HEK293 (cell line): Measurements from ENCODE around the gene LMBR1.
A peak's percentile ranks its signal among the peaks of the same experiment; 100 is the strongest.

Experiments used
- CTCF ChIA-PET: fragments of 350-600 bp; formaldehyde crosslinking; extraction: SDS; loops from one replicate; lab custom pipeline; 2021; ENCODE audit warnings: antibody characterized with exemption; lab: Yijun Ruan, JAX
- POLR2A ChIA-PET: fragments of 300-600 bp; formaldehyde crosslinking; extraction: SDS; loops from one replicate; lab custom pipeline; 2020; ENCODE audit warnings: antibody characterized with exemption, inconsistent platforms; lab: Yijun Ruan, JAX
- H3K27ac ChIP-seq: fragments of 200-500 bp; sonication (Bioruptor generic); 2 replicates; pipeline ENCODE4 v1.5.1; 2014; ENCODE audit warnings: low read depth, low read length, control low read depth, inconsistent platforms; ENCODE audit errors: extremely low read depth
- H3K36me3 ChIP-seq, 2 experiments: fragments of 200-500 bp in 1 of 2; sonication (Bioruptor generic) in 1 of 2; 1 replicate in 1 of 2; 2 replicates in 1 of 2; pipeline ENCODE4 v1.5.1; 2014 to 2017; ENCODE audit warnings: inconsistent platforms in 2 of 2, low read length in 2 of 2; ENCODE audit not compliant: control insufficient read depth in 2 of 2, insufficient read depth in 1 of 2
- H3K4me1 ChIP-seq: fragments of 200-500 bp; sonication (Bioruptor generic); 2 replicates; pipeline ENCODE4 v1.5.1; 2014; ENCODE audit warnings: mild to moderate bottlenecking, low read length, inconsistent platforms; ENCODE audit not compliant: control insufficient read depth, insufficient read depth
- H3K4me3 ChIP-seq: 2 replicates; pipeline ENCODE4 v1.5.1; 2011; ENCODE audit warnings: low read depth, mild to moderate bottlenecking, control low read depth, low read length, moderate library complexity
- H3K9me3 ChIP-seq: fragments of 200-500 bp; sonication (Bioruptor generic); 2 replicates; pipeline ENCODE4 v1.5.1; 2014; ENCODE audit warnings: low read depth, low read length, inconsistent platforms; ENCODE audit not compliant: control insufficient read depth, insufficient read depth
- AEBP2 ChIP-seq: fragments of 450-650 bp; formaldehyde crosslinking; IDR thresholded peaks from 2 replicates; pipeline ENCODE4 v1.5.1; 2016; ENCODE audit warnings: missing biosample characterization, missing genetic modification characterization, borderline replicate concordance
- OVOL3 ChIP-seq: fragments of 450-650 bp; formaldehyde crosslinking; IDR thresholded peaks from 2 replicates; pipeline ENCODE4 v1.5.1; 2016; ENCODE audit warnings: missing biosample characterization, missing genetic modification characterization
- PRDM4 ChIP-seq: fragments of 450-650 bp; formaldehyde crosslinking; IDR thresholded peaks from 2 replicates; pipeline ENCODE4 v1.5.1; 2017; ENCODE audit warnings: missing biosample characterization, missing genetic modification characterization
- SCRT1 ChIP-seq: fragments of 450-650 bp; formaldehyde crosslinking; IDR thresholded peaks from 2 replicates; pipeline ENCODE4 v1.5.1; 2016; ENCODE audit warnings: missing biosample characterization, missing genetic modification characterization, borderline replicate concordance
- SETDB1 ChIP-seq: IDR thresholded peaks from one replicate; pipeline ENCODE4 v1.6.1; 2017; ENCODE audit warnings: mild to moderate bottlenecking, low read length, moderate library complexity, mixed read lengths; ENCODE audit not compliant: insufficient read length
- ZBTB26 ChIP-seq: fragments of 450-650 bp; formaldehyde crosslinking; optimal IDR thresholded peaks from 2 replicates; pipeline ENCODE3; 2016; ENCODE audit warnings: missing biosample characterization, mild to moderate bottlenecking, missing genetic modification characterization
- ZNF133 ChIP-seq: fragments of 450-650 bp; formaldehyde crosslinking; IDR thresholded peaks from 2 replicates; pipeline ENCODE4 v1.5.1; 2016; ENCODE audit warnings: missing biosample characterization, missing genetic modification characterization
- ZNF146 ChIP-seq: fragments of 450-650 bp; formaldehyde crosslinking; IDR thresholded peaks from 2 replicates; pipeline ENCODE4 v1.5.1; 2016; ENCODE audit warnings: missing biosample characterization, missing genetic modification characterization
- ZNF280C ChIP-seq: fragments of 450-650 bp; formaldehyde crosslinking; IDR thresholded peaks from 2 replicates; pipeline ENCODE4 v1.5.1; 2016; ENCODE audit warnings: missing biosample characterization, missing genetic modification characterization
- ZNF391 ChIP-seq: fragments of 450-650 bp; formaldehyde crosslinking; IDR thresholded peaks from 2 replicates; pipeline ENCODE4 v1.5.1; 2016; ENCODE audit warnings: low read depth, missing biosample characterization, missing genetic modification characterization, borderline replicate concordance
- ZNF521 ChIP-seq: fragments of 450-650 bp; formaldehyde crosslinking; IDR thresholded peaks from 2 replicates; pipeline ENCODE4 v1.5.1; 2017; ENCODE audit warnings: missing biosample characterization, mild to moderate bottlenecking, missing genetic modification characterization
- ZNF549 ChIP-seq: fragments of 450-650 bp; IDR thresholded peaks from 2 replicates; pipeline ENCODE4 v1.5.1; 2018; ENCODE audit warnings: missing biosample characterization, missing genetic modification characterization, mild to moderate bottlenecking, inconsistent platforms, moderate library complexity
- ZNF561 ChIP-seq: fragments of 450-650 bp; IDR thresholded peaks from 2 replicates; pipeline ENCODE4 v1.5.1; 2018; ENCODE audit warnings: missing biosample characterization, missing genetic modification characterization, borderline replicate concordance
- ZNF580 ChIP-seq: fragments of 450-650 bp; formaldehyde crosslinking; IDR thresholded peaks from 2 replicates; pipeline ENCODE4 v1.5.1; 2016; ENCODE audit warnings: missing biosample characterization, missing genetic modification characterization
- ZNF645 ChIP-seq: fragments of 450-650 bp; formaldehyde crosslinking; IDR thresholded peaks from 2 replicates; pipeline ENCODE4; 2016; ENCODE audit warnings: missing biosample characterization, missing genetic modification characterization
- ZNF792 ChIP-seq: fragments of 450-650 bp; formaldehyde crosslinking; IDR thresholded peaks from 2 replicates; pipeline ENCODE4 v1.5.1; 2016; ENCODE audit warnings: missing biosample characterization, missing genetic modification characterization

Gene LMBR1

GRCh38 chr7:156733638-156734037 lies 159.3 kb downstream of the LMBR1 start:
- ChIA-PET POLR2A (no interaction called here), CTCF (interaction anchor here (0.6 to 0.7 kb wide), 2 partner anchors 217 to 884 kb away, joined by 5 to 6 read pairs; no protein-coding TSS in a partner anchor)
- TF ChIP-seq SETDB1 (peak; percentile 85), ZNF580 (tag by site-specific recombination) (no peak)
- TF ChIP-seq, all 188 proteins: peak for 1
- no peaks in the 10 kb centered on the region for H3K9me3 ChIP-seq
- peaks cover 0 to 33% of the 10 kb centered on the region in 2 experiments; a peak in 1 of 3 replicates for H3K36me3 ChIP-seq
- H3K4me1 ChIP-seq, result no peaks in the 10 kb centered on the region
- no peak overlapping the region for H3K27ac ChIP-seq
- no peak overlapping the region for H3K4me3 ChIP-seq

GRCh38 chr7:156732091-156732625 lies 160.8 kb downstream of the LMBR1 start:
- ChIA-PET CTCF (no interaction called here), POLR2A (no interaction called here)
- H3K36me3 ChIP-seq, result peaks cover 0 to 33% of the 10 kb centered on the region in 2 experiments; a peak in 1 of 3 replicates
- no peak overlapping the region for H3K27ac ChIP-seq
- no peaks in the 10 kb centered on the region for H3K9me3 ChIP-seq
- TF ChIP-seq ZNF280C (tag by site-specific recombination) (no peak), ZNF133 (tag by site-specific recombination) (no peak), OVOL3 (tag by site-specific recombination) (no peak), ZNF391 (tag by site-specific recombination) (no peak), ZNF549 (tag by site-specific recombination) (no peak), ZNF521 (tag by site-specific recombination) (no peak), ZNF792 (tag by site-specific recombination) (no peak), ZNF561 (tag by site-specific recombination) (no peak), ZBTB26 (tag by site-specific recombination) (no peak), AEBP2 (tag by site-specific recombination) (no peak), ZNF146 (tag by site-specific recombination) (no peak), ZNF645 (tag by site-specific recombination) (no peak), SCRT1 (tag by site-specific recombination) (no peak), PRDM4 (tag by site-specific recombination) (no peak)
- no peak overlapping the region for H3K4me3 ChIP-seq
- H3K4me1 ChIP-seq, result no peaks in the 10 kb centered on the region
